Panc1 (cell line): ENCODE data around the gene CNTN4. TPM values are rescaled to one million over a fixed set of nuclear protein-coding genes. Genes with fewer than 3 reads are reported as not detected.

Experiments used
- ATAC-seq: fragments of 200-7000 bp; cut with Tn5 transposase; 2 replicates; pipeline ENCODE4 v1.9.1; 2020; ENCODE audit warnings: mild to moderate bottlenecking, moderate library complexity
- BruUV-seq: library from RNA; stranded (reverse); fragments of 400-500 nt; replicated peaks from 2 replicates; lab custom pipeline; 2021; lab: Mats Ljungman, UMichigan
- CTCF ChIA-PET: fragments of 300-600 bp; sonication (Branson Sonifier 250); formaldehyde crosslinking; loops from one replicate; lab custom pipeline; 2022; ENCODE audit warnings: antibody characterized with exemption; lab: Charles Lee
- POLR2A ChIA-PET: fragments of 300-600 bp; sonication (Branson Sonifier 250); formaldehyde crosslinking; loops from one replicate; lab custom pipeline; 2022; ENCODE audit warnings: antibody characterized with exemption; lab: Charles Lee
- DNase-seq: peaks from one replicate; pipeline ENCODE4 v3.0.0-alpha.2; 2010; ENCODE audit warnings: low read depth, low spot score
- H3K27ac ChIP-seq: 2 replicates; pipeline ENCODE4 v1.5.1; 2011; ENCODE audit warnings: mild to moderate bottlenecking, low read length, inconsistent platforms
- H3K27me3 ChIP-seq: fragments of 200-500 bp; sonication (Bioruptor generic); 2 replicates; pipeline ENCODE4 v1.6.0; 2014; ENCODE audit warnings: low read length, inconsistent platforms; ENCODE audit not compliant: control insufficient read depth, insufficient read depth
- H3K36me3 ChIP-seq: fragments of 200-500 bp; sonication (Bioruptor generic); 2 replicates; pipeline ENCODE4 v1.5.1; 2014; ENCODE audit warnings: inconsistent platforms, mild to moderate bottlenecking, low read length, moderate library complexity; ENCODE audit not compliant: control insufficient read depth, insufficient read depth
- H3K4me1 ChIP-seq: 2 replicates; pipeline ENCODE4 v1.5.1; 2011; ENCODE audit warnings: inconsistent platforms, mild to moderate bottlenecking, low read length, moderate library complexity; ENCODE audit not compliant: control insufficient read depth, insufficient read depth
- H3K4me3 ChIP-seq, 2 experiments: 2 replicates each; pipeline ENCODE4 v1.5.1; 2011 to 2012; ENCODE audit warnings: low read depth in 2 of 2, low read length in 2 of 2, mild to moderate bottlenecking in 2 of 2, inconsistent platforms in 1 of 2, moderate library complexity in 1 of 2
- H3K9me3 ChIP-seq: fragments of 200-500 bp; sonication (Bioruptor generic); 2 replicates; pipeline ENCODE4 v1.5.1; 2014; ENCODE audit warnings: low read depth, mild to moderate bottlenecking, inconsistent platforms, low read length, moderate library complexity; ENCODE audit not compliant: control insufficient read depth, insufficient read depth
- POLR2AphosphoS5 ChIP-seq: IDR thresholded peaks from 2 replicates; pipeline ENCODE4 v1.6.1; 2012; ENCODE audit warnings: mild to moderate bottlenecking, low read depth, low read length, moderate library complexity
- SIN3A ChIP-seq: IDR thresholded peaks from 2 replicates; pipeline ENCODE4 v1.6.1; 2012; ENCODE audit warnings: low read depth, mild to moderate bottlenecking, low read length, moderate library complexity, borderline replicate concordance; ENCODE audit not compliant: insufficient read depth
- TCF7L2 ChIP-seq: IDR thresholded peaks from 2 replicates; pipeline ENCODE4 v1.6.1; 2011; ENCODE audit warnings: mild to moderate bottlenecking, low read depth, low read length, inconsistent platforms
- in situ Hi-C: cut with HindIII; loops from 2 replicates; pipeline ENCODE4 v1.10.0; 2016; ENCODE audit warnings: low sequenced_read_pairs, low pct_unique_long_range_greater_than_20kb
- intact Hi-C: fragments of 100-400 bp; cut with micrococcal nuclease; formaldehyde crosslinking; loops from one replicate; pipeline ENCODE4 v1.10.0; 2022; ENCODE audit not compliant: unreplicated experiment
- total RNA-seq: library from RNA; stranded (reverse); gene quantifications from one replicate; pipeline ENCODE4 v1.2.1, GENCODE V29; 2021; ENCODE audit not compliant: unreplicated experiment
- TF ChIP-seq, protein P1 (sequence below), 2 experiments: IDR thresholded peaks; 2 replicates each; pipeline ENCODE4 v1.6.1; 2011 to 2012; ENCODE audit warnings: low read depth in 2 of 2, control low read depth in 1 of 2, low read length in 1 of 2, mild to moderate bottlenecking in 1 of 2, moderate library complexity in 1 of 2; ENCODE audit not compliant: insufficient read depth in 1 of 2
- TF ChIP-seq, protein P2 (sequence below): fragments of 450-650 bp; IDR thresholded peaks from 2 replicates; pipeline ENCODE4 v1.5.1; 2017; ENCODE audit warnings: mild to moderate bottlenecking

Gene CNTN4
- total RNA-seq, 1 experiment from 2014 or later, result not detected

DNA sequence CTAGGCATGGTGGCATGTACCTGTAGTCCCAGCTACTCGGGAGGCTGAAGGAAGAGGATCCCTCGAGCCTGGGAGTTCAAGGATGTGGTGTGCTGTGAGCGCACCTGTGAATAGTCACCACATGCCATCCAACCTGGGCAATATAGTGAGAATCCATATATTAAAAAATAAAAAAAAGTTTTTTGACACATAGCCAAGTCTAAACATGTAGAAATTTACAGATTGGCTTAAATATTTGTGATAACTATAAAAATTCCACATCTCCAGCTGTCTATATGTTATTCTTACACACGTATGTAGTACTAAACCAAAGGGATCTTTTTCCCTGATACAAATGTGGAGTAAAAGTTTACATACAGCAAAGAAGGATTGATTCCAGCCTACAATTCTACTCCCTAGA lies 119.7 kb downstream of the CNTN4 start:
- no peaks in the 10 kb centered on the region for H3K27me3 ChIP-seq
- H3K9me3 ChIP-seq, result no peaks in the 10 kb centered on the region
- in situ Hi-C loops, result no loop called here
- H3K4me1 ChIP-seq, result no peaks in the 10 kb centered on the region
- H3K27ac ChIP-seq, result no peak overlapping the region
- no peak overlapping the region for H3K4me3 ChIP-seq
- intact Hi-C loops, result no loop called here
- no peak for ATAC-seq
- CTCF ChIA-PET, result no interaction called here
- POLR2A ChIA-PET, result no interaction called here
- H3K36me3 ChIP-seq, result no peaks in the 10 kb centered on the region
- no peak for DNase-seq
- TF ChIP-seq, protein P1, sequence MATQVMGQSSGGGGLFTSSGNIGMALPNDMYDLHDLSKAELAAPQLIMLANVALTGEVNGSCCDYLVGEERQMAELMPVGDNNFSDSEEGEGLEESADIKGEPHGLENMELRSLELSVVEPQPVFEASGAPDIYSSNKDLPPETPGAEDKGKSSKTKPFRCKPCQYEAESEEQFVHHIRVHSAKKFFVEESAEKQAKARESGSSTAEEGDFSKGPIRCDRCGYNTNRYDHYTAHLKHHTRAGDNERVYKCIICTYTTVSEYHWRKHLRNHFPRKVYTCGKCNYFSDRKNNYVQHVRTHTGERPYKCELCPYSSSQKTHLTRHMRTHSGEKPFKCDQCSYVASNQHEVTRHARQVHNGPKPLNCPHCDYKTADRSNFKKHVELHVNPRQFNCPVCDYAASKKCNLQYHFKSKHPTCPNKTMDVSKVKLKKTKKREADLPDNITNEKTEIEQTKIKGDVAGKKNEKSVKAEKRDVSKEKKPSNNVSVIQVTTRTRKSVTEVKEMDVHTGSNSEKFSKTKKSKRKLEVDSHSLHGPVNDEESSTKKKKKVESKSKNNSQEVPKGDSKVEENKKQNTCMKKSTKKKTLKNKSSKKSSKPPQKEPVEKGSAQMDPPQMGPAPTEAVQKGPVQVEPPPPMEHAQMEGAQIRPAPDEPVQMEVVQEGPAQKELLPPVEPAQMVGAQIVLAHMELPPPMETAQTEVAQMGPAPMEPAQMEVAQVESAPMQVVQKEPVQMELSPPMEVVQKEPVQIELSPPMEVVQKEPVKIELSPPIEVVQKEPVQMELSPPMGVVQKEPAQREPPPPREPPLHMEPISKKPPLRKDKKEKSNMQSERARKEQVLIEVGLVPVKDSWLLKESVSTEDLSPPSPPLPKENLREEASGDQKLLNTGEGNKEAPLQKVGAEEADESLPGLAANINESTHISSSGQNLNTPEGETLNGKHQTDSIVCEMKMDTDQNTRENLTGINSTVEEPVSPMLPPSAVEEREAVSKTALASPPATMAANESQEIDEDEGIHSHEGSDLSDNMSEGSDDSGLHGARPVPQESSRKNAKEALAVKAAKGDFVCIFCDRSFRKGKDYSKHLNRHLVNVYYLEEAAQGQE (IDR thresholded peaks at IDR 0.05; ENCODE audit: insufficient read depth in 1 of 2, low read depth in 2 of 2, low read length in 1 of 2), result no peak
- TF ChIP-seq, protein P2, sequence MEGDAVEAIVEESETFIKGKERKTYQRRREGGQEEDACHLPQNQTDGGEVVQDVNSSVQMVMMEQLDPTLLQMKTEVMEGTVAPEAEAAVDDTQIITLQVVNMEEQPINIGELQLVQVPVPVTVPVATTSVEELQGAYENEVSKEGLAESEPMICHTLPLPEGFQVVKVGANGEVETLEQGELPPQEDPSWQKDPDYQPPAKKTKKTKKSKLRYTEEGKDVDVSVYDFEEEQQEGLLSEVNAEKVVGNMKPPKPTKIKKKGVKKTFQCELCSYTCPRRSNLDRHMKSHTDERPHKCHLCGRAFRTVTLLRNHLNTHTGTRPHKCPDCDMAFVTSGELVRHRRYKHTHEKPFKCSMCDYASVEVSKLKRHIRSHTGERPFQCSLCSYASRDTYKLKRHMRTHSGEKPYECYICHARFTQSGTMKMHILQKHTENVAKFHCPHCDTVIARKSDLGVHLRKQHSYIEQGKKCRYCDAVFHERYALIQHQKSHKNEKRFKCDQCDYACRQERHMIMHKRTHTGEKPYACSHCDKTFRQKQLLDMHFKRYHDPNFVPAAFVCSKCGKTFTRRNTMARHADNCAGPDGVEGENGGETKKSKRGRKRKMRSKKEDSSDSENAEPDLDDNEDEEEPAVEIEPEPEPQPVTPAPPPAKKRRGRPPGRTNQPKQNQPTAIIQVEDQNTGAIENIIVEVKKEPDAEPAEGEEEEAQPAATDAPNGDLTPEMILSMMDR, result no peak
- no peak for TF ChIP-seq SIN3A
- TF ChIP-seq POLR2AphosphoS5, result no peak
- TF ChIP-seq TCF7L2, result no peak
- BruUV-seq, result no TSS peak

DNA sequence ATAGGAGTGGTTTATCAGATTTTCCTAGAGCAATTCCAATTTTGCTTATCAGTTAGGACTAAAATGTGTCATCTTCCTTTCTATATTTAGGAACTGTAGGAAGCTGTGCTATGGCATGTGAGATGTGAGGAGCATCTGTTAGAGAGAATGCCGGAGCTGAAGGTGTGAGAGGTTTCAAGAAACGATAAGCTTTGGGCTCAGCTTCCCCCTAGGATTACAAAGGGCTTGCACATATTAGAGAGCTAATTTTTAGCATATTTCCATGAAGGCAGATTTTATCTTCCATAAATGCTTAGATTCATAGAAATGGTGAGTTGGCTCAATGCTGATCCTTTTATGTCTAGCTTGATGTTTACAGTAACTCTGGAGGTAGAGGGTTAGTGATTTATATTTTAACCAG lies 120.2 kb downstream of the CNTN4 start:
- ChIA-PET POLR2A (no interaction called here), CTCF (no interaction called here)
- Histone ChIP-seq H3K9me3 (no peaks in the 10 kb centered on the region), H3K4me1 (no peaks in the 10 kb centered on the region), H3K36me3 (no peaks in the 10 kb centered on the region), H3K4me3 (no peak overlapping the region), H3K27me3 (no peaks in the 10 kb centered on the region), H3K27ac (no peak overlapping the region)
- TF ChIP-seq, protein P1 (IDR thresholded peaks at IDR 0.05; ENCODE audit: insufficient read depth in 1 of 2, low read depth in 2 of 2, low read length in 1 of 2), result no peak
- TF ChIP-seq SIN3A (no peak), POLR2AphosphoS5 (no peak), TCF7L2 (no peak)
- TF ChIP-seq, protein P2, result no peak
- ATAC-seq (no peak), DNase-seq (no peak)
- intact Hi-C loops (no loop called here), in situ Hi-C loops (no loop called here)
- no TSS peak for BruUV-seq
